Nephron (organoid): ENCODE measurements around the gene PITPNC1.

Experiments used
- H3K27ac Mint-ChIP-seq, 3 experiments: 2 replicates each; pipeline ENCODE4 v1.8.0; 2020; ENCODE audit warnings: mixed read lengths in 3 of 3, mild to moderate bottlenecking in 2 of 3, moderate library complexity in 1 of 3
- H3K27me3 Mint-ChIP-seq: 2 replicates; pipeline ENCODE4 v1.8.0; 2021; ENCODE audit warnings: low read depth, mild to moderate bottlenecking, moderate library complexity, mixed read lengths
- H3K36me3 Mint-ChIP-seq: 2 replicates; pipeline ENCODE4 v1.8.0; 2020; ENCODE audit warnings: low read depth, mixed read lengths
- H3K4me1 Mint-ChIP-seq: 2 replicates; pipeline ENCODE4 v1.8.0; 2020; ENCODE audit warnings: mixed read lengths
- H3K4me3 Mint-ChIP-seq, 3 experiments: 2 replicates each; pipeline ENCODE4 v1.8.0; 2020; ENCODE audit warnings: mild to moderate bottlenecking in 3 of 3, mixed read lengths in 3 of 3, moderate library complexity in 2 of 3
- H3K9me3 Mint-ChIP-seq: 2 replicates; pipeline ENCODE4 v1.8.0; 2020; ENCODE audit warnings: mixed read lengths
- CTCF ChIP-seq, 3 experiments: fragments of 200-600 bp; sonication (generic); IDR thresholded peaks; one replicate each; pipeline ENCODE4 v1.5.0; 2021; ENCODE audit warnings: antibody characterized with exemption in 3 of 3; ENCODE audit not compliant: unreplicated experiment in 3 of 3

The PITPNC1 gene

GRCh38 chr17:67390646-67391361 lies 13.7 kb downstream of the PITPNC1 start:
- Mint-ChIP-seq H3K27me3 (no peaks in the 10 kb centered on the region), H3K27ac (peak overlapping the region; percentile 31 to 88 (median 47)), H3K4me3 (no peak overlapping the region), H3K4me1 (peaks cover 12% of the 10 kb centered on the region), H3K9me3 (no peaks in the 10 kb centered on the region), H3K36me3 (no peaks in the 10 kb centered on the region)
- no peak for TF ChIP-seq CTCF (IDR thresholded peaks at IDR 0.05; ENCODE audit: unreplicated experiment in 3 of 3)

DNA sequence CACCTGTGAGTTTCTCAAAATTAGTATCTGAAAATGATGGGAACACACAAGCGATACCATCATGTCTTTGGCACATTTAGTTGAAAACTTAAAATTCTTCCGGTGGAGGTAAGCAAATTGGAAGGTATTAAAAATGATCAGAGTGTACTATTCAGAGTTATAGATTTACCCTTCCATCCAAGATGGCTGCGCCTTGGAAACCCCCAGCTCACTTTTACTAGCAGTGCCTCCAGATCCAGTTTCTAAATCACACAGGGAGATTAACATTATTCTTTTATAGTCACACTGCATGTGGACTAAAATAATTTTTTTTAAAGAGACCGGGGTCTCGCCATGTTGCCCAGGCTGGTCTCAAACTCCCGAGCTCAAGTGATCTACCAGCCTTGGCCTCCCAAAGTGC lies 15.0 kb downstream of the PITPNC1 start:
- H3K27me3 Mint-ChIP-seq = no peaks in the 10 kb centered on the region
- H3K36me3 Mint-ChIP-seq = no peaks in the 10 kb centered on the region
- H3K4me1 Mint-ChIP-seq = peaks cover 14% of the 10 kb centered on the region
- no peak for TF ChIP-seq CTCF (IDR thresholded peaks at IDR 0.05; ENCODE audit: unreplicated experiment in 3 of 3)
- no peaks in the 10 kb centered on the region for H3K9me3 Mint-ChIP-seq
- H3K4me3 Mint-ChIP-seq = no peak overlapping the region
- no peak overlapping the region for H3K27ac Mint-ChIP-seq

DNA sequence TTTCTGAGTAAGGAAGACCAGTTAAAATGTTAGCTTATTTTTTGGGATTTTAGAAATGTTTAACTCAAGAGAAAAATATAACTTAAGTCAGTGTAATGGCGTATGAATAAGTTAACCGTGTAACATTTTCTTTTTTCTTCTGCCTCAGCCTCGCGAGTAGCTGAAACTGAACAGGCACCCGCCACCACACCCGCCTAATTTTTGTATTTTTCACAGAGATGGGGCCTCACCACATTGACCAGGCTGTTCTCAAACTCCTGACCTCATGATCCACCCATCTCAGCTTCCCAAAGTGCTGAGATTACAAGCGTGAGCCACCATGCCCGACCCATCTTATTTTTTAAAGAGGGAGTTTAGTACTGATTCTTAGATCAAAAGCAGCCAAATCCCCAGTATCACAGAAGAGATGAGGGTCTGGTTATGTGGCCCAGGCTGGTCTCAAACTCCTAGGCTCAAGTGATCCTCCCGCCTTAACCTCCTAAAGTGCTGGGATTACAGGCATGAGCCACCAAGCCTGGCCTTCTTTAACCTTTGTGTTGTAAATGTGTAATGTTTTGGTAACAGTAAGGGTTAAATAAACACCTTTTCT lies 16.8 kb downstream of the PITPNC1 start:
- Mint-ChIP-seq H3K4me1 (peaks cover 14% of the 10 kb centered on the region), H3K27ac (no peak overlapping the region), H3K36me3 (peaks cover 8% of the 10 kb centered on the region), H3K4me3 (no peak overlapping the region), H3K9me3 (no peaks in the 10 kb centered on the region), H3K27me3 (no peaks in the 10 kb centered on the region)
- TF ChIP-seq CTCF (IDR thresholded peaks at IDR 0.05; ENCODE audit: unreplicated experiment in 3 of 3) = no peak

GRCh38 chr17:67399676-67400075 lies 22.6 kb downstream of the PITPNC1 start:
- Mint-ChIP-seq H3K27me3 (no peaks in the 10 kb centered on the region), H3K36me3 (peaks cover 16% of the 10 kb centered on the region), H3K27ac (peak overlapping the region; percentile 31 to 53 (median 38)), H3K4me3 (no peak overlapping the region), H3K4me1 (peaks cover 27% of the 10 kb centered on the region), H3K9me3 (peaks cover 3% of the 10 kb centered on the region)
- TF ChIP-seq CTCF (IDR thresholded peaks at IDR 0.05; ENCODE audit: unreplicated experiment in 3 of 3) = no peak

DNA sequence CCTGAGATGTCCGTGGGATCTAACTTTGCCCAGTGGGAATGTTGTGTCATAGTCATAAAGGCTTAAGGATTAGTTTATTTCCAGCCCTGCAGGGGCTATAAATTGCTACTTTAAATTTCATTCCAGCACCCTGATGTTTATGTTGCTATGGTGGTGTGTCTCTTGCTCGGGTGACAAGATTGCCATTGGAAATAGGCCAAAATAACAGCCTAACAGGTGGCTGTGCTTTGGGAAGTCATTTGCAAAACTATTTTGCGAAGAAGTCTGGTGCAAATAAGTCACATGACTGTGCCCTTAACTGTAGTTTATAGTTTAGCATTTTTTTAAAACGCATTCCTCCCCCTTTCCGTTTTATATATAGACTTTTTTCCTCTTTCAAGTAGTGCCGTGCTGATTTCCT lies 23.1 kb downstream of the PITPNC1 start:
- Mint-ChIP-seq H3K9me3 (peaks cover 3% of the 10 kb centered on the region), H3K4me3 (peak overlapping the region in 1 of 3 experiments; percentile 9), H3K27me3 (no peaks in the 10 kb centered on the region), H3K4me1 (peaks cover 27% of the 10 kb centered on the region), H3K36me3 (peaks cover 16% of the 10 kb centered on the region), H3K27ac (peak overlapping the region; percentile 31 to 55 (median 40))
- TF ChIP-seq CTCF (IDR thresholded peaks at IDR 0.05; ENCODE audit: unreplicated experiment in 3 of 3) = no peak

GRCh38 chr17:67401106-67401505 lies 24.0 kb downstream of the PITPNC1 start:
- H3K4me3 Mint-ChIP-seq = no peak overlapping the region
- TF ChIP-seq CTCF (IDR thresholded peaks at IDR 0.05; ENCODE audit: unreplicated experiment in 3 of 3) = no peak
- no peaks in the 10 kb centered on the region for H3K27me3 Mint-ChIP-seq
- H3K27ac Mint-ChIP-seq = no peak overlapping the region
- peaks cover 16% of the 10 kb centered on the region for H3K36me3 Mint-ChIP-seq
- peaks cover 3% of the 10 kb centered on the region for H3K9me3 Mint-ChIP-seq
- peaks cover 22% of the 10 kb centered on the region for H3K4me1 Mint-ChIP-seq
